ENCODE results near the gene TFF3.

TFF3 gene

DNA sequence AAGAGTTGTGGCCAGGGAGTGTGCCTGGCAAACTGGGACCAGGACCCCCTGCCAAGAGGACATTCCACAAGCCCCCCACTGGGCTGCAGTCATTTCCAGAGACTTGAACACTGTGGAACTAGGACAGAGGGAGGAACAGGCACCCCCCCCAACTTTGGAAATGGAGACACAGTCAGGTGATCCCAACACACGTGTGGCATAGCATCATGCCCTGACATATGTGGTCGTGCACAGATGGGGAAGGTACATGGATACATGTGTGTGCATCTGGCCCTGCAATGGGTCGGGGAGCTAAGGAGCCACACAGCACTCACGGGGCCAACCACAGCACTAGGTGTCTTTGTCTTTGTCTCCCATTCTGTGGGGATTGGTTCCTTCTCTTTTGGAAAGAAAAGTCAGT is 6.6 kb upstream of the TFF3 start:
- Histone ChIP-seq H3K9me3 (ENCODE audit: insufficient read depth, low read depth, low read length) (peaks cover 6% of the 10 kb centered on the region; the same call in 1 of the 2 replicates), H3K27me3 (ENCODE audit: insufficient read depth, low read length, poor library complexity, severe bottlenecking) (no peaks in the 10 kb centered on the region), H4K20me1 (ENCODE audit: insufficient read depth, low read length, poor library complexity, severe bottlenecking) (no peaks in the 10 kb centered on the region), H3K9ac (ENCODE audit: low read depth, low read length, poor library complexity, severe bottlenecking) (no peak overlapping the region), H2AFZ (ENCODE audit: low read length) (no peak overlapping the region), H3K4me3 (ENCODE audit: low read length, poor library complexity, severe bottlenecking) (no peak overlapping the region), H3K79me2 (ENCODE audit: insufficient read depth, low read length) (no peaks in the 10 kb centered on the region), H3F3A (ENCODE audit: low read depth) (no peaks in the 10 kb centered on the region; the same call in 1 of the 2 replicates), H3K36me3 (ENCODE audit: insufficient read depth, low read length) (no peaks in the 10 kb centered on the region), H3K9me2 (replicated peaks; ENCODE audit: low read depth, low read length) (no peaks in the 10 kb centered on the region), H3K4me1 (ENCODE audit: insufficient read depth, low read length, poor library complexity, severe bottlenecking) (peaks cover 33% of the 10 kb centered on the region), H3K4me2 (ENCODE audit: low read depth, low read length, poor library complexity, severe bottlenecking) (no peak overlapping the region)
- TF ChIP-seq, protein P1, sequence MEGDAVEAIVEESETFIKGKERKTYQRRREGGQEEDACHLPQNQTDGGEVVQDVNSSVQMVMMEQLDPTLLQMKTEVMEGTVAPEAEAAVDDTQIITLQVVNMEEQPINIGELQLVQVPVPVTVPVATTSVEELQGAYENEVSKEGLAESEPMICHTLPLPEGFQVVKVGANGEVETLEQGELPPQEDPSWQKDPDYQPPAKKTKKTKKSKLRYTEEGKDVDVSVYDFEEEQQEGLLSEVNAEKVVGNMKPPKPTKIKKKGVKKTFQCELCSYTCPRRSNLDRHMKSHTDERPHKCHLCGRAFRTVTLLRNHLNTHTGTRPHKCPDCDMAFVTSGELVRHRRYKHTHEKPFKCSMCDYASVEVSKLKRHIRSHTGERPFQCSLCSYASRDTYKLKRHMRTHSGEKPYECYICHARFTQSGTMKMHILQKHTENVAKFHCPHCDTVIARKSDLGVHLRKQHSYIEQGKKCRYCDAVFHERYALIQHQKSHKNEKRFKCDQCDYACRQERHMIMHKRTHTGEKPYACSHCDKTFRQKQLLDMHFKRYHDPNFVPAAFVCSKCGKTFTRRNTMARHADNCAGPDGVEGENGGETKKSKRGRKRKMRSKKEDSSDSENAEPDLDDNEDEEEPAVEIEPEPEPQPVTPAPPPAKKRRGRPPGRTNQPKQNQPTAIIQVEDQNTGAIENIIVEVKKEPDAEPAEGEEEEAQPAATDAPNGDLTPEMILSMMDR (conservative IDR thresholded peaks at IDR 0.05; ENCODE audit: low read length): no peak
- TF ChIP-seq EZH2phosphoT487 (IDR thresholded peaks at IDR 0.05; ENCODE audit: borderline replicate concordance): no peak

DNA sequence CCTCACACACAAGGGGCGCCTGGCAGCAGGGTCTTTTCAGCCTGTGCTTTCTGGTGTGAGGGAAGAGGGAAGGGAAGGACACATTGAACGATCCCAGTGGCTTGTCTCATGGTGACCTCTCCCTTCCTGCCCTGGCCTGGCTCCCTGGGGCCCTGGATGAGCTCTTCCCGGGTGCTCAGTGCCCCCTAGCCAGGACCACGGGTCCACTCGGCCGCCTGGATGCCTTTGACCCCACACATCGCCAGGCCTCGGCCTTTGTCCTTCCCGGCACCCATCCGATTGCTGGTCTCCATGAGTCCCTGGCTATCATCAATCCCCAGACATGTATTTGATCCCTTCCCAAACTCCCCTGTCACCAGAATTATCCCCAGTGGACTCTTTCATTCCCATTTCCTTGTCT is 6.0 kb upstream of the TFF3 start:
- no peak overlapping the region for H3K9ac ChIP-seq (ENCODE audit: low read depth, low read length, poor library complexity, severe bottlenecking)
- H3K4me2 ChIP-seq (ENCODE audit: low read depth, low read length, poor library complexity, severe bottlenecking): no peak overlapping the region

DNA sequence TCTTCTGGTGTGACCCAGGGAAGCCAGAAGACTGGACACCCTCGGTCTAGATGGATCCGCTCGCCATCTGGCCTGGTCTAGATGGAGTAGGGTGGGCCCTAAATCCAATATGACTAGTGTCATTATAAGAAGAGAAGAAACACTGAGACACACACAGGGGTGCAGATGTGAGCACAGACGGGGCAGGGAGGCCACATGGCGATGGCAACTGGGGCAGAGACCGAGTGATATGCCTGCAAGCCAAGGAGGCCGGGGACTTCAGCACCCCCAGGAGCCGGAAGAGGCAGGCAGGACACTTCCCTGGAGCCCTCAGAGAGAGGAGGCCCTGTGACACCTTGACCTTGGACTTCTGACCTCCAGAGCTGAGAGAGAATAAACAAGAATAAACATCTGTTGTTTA is 5.6 kb upstream of the TFF3 start:
- Histone ChIP-seq H3K4me2 (ENCODE audit: low read depth, low read length, poor library complexity, severe bottlenecking) (no peak overlapping the region), H3K4me1 (ENCODE audit: insufficient read depth, low read length, poor library complexity, severe bottlenecking) (peaks cover 33% of the 10 kb centered on the region), H4K20me1 (ENCODE audit: insufficient read depth, low read length, poor library complexity, severe bottlenecking) (no peaks in the 10 kb centered on the region), H2AFZ (ENCODE audit: low read length) (no peak overlapping the region), H3K9me2 (replicated peaks; ENCODE audit: low read depth, low read length) (no peaks in the 10 kb centered on the region), H3K27me3 (ENCODE audit: insufficient read depth, low read length, poor library complexity, severe bottlenecking) (no peaks in the 10 kb centered on the region), H3K4me3 (ENCODE audit: low read length, poor library complexity, severe bottlenecking) (no peak overlapping the region), H3K79me2 (ENCODE audit: insufficient read depth, low read length) (no peaks in the 10 kb centered on the region), H3K36me3 (ENCODE audit: insufficient read depth, low read length) (no peaks in the 10 kb centered on the region), H3K9me3 (ENCODE audit: insufficient read depth, low read depth, low read length) (peaks cover 6% of the 10 kb centered on the region; the same call in 1 of the 2 replicates), H3K9ac (ENCODE audit: low read depth, low read length, poor library complexity, severe bottlenecking) (no peak overlapping the region), H3F3A (ENCODE audit: low read depth) (no peaks in the 10 kb centered on the region; the same call in 1 of the 2 replicates)
- no peak for TF ChIP-seq EZH2phosphoT487 (IDR thresholded peaks at IDR 0.05; ENCODE audit: borderline replicate concordance)
- TF ChIP-seq, protein P1 (conservative IDR thresholded peaks at IDR 0.05; ENCODE audit: low read length): no peak

More for the DNA sequence above, 6.0 kb upstream of the TFF3 start:
- no peaks in the 10 kb centered on the region; the same call in 1 of the 2 replicates for H3F3A ChIP-seq (ENCODE audit: low read depth)
- TF ChIP-seq EZH2phosphoT487 (IDR thresholded peaks at IDR 0.05; ENCODE audit: borderline replicate concordance): no peak
- TF ChIP-seq, protein P1 (conservative IDR thresholded peaks at IDR 0.05; ENCODE audit: low read length): no peak
- no peaks in the 10 kb centered on the region for H4K20me1 ChIP-seq (ENCODE audit: insufficient read depth, low read length, poor library complexity, severe bottlenecking)
- peaks cover 33% of the 10 kb centered on the region for H3K4me1 ChIP-seq (ENCODE audit: insufficient read depth, low read length, poor library complexity, severe bottlenecking)
- no peaks in the 10 kb centered on the region for H3K9me2 ChIP-seq (replicated peaks; ENCODE audit: low read depth, low read length)
- H3K79me2 ChIP-seq (ENCODE audit: insufficient read depth, low read length): no peaks in the 10 kb centered on the region
- H2AFZ ChIP-seq (ENCODE audit: low read length): no peak overlapping the region
- no peaks in the 10 kb centered on the region for H3K36me3 ChIP-seq (ENCODE audit: insufficient read depth, low read length)
- H3K9me3 ChIP-seq (ENCODE audit: insufficient read depth, low read depth, low read length): peaks cover 6% of the 10 kb centered on the region; the same call in 1 of the 2 replicates
- H3K27me3 ChIP-seq (ENCODE audit: insufficient read depth, low read length, poor library complexity, severe bottlenecking): no peaks in the 10 kb centered on the region
- H3K4me3 ChIP-seq (ENCODE audit: low read length, poor library complexity, severe bottlenecking): no peak overlapping the region
